NCI-H524 (cell line): ENCODE measurements around the gene KLC3.
"Not testable (repeated sequence)": the region's sequence is repeated elsewhere in the genome, so short reads cannot be mapped to it uniquely, and the experiment has no call there.

Source experiments
- DNase-seq, 2 experiments: peaks; one replicate each; lab custom pipeline; 2025; lab: John Stamatoyannopoulos, UW

The KLC3 gene

GRCh38 chr19:45340232-45340898, at the start of gene KLC3:
Gene KLC3, plus strand, starts transcription at chr19:45340750. Its CDS starts 4,792 bp downstream, at chr19:45345542.
- DNase-seq = no peak

DNA sequence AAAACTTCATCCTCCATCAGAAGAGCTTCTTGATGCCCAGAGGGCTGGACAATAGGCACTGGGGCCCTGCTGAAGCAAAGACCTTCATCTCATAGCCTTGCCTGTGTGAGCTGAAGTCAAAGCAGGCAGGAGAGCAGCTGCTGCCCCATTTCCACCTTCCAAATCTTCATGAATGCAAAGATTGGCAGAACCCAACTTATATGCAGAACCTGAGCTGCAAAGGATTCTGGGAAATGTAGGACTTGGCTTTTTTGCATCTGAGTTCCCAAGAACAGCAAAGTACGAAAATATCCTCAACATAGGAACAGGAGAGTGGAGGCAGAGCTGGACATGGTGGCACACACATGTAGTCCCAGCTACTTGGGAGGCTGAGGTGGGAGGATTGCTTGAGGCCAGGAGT, 48.7 kb upstream of the KLC3 start:
- DNase-seq = no peak

- no peak for DNase-seq
Observed at GRCh38 chr19:45293682-45294081, 46.9 kb upstream of the KLC3 start.

DNA sequence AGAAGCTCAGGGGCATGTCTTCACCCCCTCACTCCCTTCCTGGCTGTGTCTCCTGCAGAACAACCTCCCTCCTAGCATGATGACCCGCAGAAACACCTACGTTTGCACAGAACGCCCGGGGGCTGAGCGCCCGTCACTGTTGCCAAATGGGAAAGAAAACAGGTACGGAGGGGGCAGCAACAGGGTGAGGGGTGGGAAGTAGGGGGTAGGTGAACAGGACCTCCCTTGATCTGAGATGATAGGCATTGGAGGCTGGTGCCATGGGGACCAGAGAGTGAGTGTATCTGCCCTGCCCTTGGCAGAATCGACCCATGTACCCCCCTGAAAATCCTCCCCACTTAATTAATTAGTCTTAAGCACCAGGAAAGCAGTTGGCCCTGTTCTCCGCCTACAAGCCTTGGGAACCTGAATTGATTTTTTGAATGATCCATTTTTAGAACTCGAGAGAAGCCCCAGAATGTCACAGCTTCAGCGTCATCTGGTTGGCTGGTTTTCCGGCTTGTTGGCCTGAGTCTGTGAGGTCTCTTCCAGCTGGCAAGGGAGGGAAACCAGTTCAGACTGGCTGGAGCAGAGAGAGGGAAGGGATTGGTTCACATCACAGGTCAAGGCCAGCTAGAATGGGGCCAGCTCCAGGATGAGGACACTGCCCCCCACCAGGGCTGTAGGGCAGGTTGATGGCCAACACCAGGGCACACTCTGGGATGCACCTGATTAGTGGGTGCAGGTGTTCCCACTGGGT, 46.1 kb upstream of the KLC3 start:
- no peak for DNase-seq

DNA sequence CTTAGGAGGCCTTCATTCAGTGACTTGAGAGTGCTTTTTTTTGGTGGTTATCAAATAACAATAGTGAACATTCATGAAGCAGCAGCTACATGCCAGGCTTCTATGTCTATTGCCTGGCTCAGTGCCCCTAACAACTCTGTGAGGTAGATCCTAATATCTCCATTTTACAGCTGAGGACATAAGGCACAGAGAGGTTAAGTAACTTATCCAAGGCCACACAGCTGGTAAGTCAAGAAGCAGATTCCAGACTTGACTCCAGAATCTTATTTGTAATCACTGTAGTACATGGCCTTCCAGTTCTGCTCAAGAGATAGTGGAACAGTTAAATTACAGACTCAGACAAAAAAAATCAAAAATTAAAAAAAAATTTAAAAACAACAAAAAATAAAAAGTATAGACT, 44.7 kb upstream of the KLC3 start:
- no peak for DNase-seq

DNA sequence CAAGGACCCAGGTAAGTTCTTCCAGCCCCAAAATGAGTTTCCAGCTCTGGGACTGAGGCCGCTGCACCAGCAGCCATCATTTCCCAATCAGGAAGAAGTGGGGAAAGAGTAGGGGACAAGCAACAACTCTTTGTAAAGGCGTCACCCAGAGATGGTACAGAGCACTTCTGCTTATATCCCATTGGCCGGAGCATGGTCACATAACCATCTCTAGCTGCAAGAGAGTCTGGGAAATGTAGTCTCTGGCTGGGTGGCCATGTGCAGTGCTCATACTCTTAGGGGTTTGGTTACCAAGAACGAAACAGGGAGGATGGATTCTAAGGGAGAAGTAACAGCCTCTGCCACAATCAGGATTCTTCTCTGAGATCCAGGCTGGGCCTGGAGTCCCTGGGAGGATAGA, 44.2 kb upstream of the KLC3 start:
- DNase-seq = no peak

- no peak for DNase-seq
Observed at GRCh38 chr19:45297674-45298073, 42.9 kb upstream of the KLC3 start.

GRCh38 chr19:45298264-45298663, 42.3 kb upstream of the KLC3 start:
- DNase-seq = no peak

DNA sequence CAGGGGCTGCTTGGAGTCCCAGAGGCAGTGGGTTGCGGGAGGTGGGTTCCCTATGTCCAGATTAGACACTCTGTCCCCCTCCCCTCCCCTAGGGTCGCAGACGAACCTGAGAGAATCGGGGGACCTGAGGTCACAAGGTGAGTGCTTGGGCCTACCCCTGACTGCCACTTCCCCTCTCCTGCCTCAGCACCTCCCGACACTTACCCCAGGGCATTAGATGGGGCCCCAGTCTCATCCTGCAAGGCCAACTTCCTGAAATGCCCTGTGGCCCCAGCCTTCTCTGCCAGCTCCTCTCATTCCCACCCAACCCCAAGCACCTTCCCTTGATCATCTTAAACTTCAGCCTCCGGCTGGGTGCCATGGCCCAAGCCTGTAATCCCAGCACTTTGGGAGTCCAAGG, 40.8 kb upstream of the KLC3 start:
- DNase-seq = no peak

DNA sequence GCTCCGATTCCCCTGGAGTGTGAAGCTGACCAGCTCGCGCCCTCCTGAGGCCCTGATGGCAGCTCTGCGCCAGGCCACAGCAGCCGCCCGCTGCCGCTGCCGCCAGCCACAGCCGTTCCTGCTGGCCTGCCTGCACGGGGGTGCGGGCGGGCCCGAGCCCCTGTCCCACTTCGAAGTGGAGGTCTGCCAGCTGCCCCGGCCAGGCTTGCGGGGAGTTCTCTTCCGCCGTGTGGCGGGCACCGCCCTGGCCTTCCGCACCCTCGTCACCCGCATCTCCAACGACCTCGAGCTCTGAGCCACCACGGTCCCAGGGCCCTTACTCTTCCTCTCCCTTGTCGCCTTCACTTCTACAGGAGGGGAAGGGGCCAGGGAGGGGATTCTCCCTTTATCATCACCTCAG, 38.1 kb upstream of the KLC3 start:
- DNase-seq = no peak

GRCh38 chr19:45303269-45304060, 37.1 kb upstream of the KLC3 start:
- no peak for DNase-seq

DNA sequence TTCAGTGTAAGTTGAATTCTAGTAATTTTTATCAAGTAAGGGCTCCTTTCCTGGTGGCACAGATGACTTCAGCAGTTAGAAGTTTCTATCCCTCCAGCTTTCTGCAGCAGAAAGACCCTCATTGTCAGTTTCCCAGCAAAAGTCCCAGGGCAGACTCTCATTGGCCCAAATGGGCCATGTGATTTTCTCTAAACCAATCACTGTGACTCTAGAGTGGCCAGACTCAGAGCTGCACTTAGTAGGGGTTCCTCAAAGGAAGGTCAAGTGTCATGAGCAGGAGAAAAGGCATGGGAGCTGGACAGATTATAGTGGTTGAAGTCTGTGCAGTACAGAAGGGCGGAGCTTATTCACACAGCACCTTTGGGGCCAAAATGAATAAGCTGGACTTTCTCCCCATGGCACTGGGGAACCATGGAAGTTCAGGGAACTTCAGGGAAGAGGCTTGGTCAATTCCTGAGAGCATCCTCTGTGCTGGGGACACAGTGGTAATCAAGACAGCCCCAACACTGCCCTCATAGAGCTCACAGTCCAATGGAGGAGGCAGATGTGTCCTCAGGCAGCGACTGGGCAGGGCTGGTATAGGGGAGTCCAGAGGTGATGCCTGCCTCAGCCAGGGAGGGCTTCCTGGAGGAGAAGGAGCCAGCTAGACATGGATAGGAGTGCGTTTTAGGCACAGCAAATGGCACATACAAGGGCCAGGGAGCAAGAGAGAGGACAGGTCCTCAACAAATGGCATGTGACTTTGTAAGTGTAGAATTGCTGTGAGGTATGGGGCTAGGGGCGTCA, 36.2 kb upstream of the KLC3 start:
- no peak for DNase-seq

DNA sequence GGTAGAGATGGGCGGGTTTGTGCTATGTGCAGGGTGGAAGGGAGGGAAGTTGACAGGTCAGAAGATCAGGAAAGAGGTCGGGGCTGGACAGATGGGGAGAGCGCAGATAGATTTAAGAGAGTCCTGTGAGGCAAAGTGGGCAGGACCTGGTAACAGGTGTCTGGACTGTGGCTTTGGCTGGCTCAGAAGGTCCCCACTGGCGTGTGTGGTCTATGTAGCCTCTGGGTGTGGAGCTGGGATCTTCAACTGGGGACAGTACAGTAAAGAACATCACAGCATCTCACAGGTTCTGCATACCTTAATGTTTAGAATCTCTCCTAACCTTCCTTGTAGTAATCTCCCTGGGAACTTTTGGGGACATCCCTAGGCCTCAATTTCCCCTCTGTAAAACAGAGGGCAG, 35.5 kb upstream of the KLC3 start:
- no peak for DNase-seq

- DNase-seq = no peak
Observed at GRCh38 chr19:45305421-45305820, 35.1 kb upstream of the KLC3 start.

GRCh38 chr19:45306040-45306439, 34.5 kb upstream of the KLC3 start:
- DNase-seq = no peak

GRCh38 chr19:45306518-45307027, 34.0 kb upstream of the KLC3 start:
- DNase-seq = peak in 1 of 2 experiments; percentile 46

DNA sequence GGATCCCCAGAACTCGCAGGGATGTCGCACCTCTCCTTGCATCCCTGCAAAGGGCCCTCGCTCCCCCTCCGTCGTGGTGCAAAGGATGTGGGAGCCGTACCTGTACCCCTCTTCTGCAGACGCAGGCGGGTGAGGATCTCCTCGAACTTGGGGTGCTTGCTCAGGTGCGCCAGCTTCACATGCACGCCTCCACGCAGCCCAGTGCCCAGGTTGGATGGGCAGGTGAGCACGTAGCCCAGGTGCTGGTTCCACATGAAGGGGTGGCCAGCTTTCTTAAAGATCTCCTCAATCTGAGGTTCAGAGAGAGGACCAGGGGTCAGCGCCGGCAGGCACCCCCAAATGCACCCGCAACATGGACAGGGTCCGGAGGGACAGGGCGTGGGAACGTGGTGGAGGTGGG, 33.2 kb upstream of the KLC3 start:
- DNase-seq = no peak

GRCh38 chr19:45309322-45309721, 31.2 kb upstream of the KLC3 start:
- DNase-seq = not testable (repeated sequence)

DNA sequence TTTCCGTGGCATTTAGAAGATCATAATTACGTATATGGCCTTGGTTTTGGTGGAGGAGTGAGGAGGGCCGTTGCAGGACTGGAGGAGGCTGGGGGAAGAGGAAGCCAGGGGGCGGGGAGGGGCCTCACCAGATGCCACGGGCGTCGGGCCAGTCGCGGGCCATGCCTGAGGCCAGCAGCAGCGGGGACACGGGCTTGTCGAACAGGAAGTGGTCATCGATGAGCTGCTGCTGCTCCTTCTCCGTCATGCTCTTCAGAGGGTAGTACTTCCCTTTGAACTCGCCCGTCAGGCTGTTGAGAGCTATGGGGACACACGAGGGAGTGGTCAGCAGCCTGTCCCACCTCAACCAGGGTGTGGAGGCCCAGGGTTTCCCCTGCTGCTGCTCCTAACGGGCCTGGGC, 28.9 kb upstream of the KLC3 start:
- no peak for DNase-seq

DNA sequence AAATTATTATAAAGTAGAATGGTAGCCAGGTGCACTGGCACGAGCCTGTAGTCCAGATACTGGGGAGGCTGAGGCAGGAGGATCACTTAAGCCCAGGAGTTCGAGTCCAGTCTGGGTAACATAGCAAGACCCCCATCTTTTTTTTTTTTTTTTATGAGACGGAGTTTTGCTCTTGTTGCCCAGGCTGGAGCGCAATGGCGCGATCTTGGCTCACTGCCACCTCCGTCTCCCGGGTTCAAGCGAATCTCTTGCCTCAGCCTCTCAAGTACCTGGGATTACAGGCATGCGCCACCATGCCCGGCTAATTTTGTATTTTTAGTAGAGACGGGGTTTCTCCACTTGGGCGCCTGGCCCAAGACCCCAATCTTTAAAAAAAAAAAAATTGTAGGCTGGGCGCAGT, 28.3 kb upstream of the KLC3 start:
- DNase-seq = not testable (repeated sequence)

- no peak for DNase-seq
Observed at GRCh38 chr19:45314708-45315245, 25.8 kb upstream of the KLC3 start.

DNA sequence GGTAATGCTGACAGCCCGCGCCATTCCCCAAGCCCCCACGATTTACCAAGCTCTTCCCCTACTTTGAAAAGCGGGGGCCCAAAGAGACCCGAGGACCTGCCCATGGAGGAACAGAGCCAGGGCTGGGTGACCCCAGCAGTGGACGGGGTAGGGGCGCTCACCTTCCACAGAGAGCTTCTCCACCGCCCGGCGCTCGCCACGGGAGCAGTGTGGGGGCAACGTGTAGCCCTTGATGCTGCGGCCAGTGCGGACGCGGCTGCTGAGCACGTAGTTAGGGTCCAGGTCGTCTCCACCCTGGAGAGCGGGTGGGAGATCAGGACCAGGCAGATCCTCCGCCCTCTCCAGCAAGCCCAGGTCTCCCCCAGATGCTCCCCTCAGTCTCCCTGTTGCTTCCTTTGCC, 25.2 kb upstream of the KLC3 start:
- DNase-seq = no peak
